T-helper 1 cell treated with Interleukin-12 subunit alpha and Interleukin-12 subunit beta and Interleukin-4 antibody, amounts not matched to agents 30 ng/mL and 1 ng/mL, for 36 hours (primary cell): ENCODE data around the gene TCF12. TPM values are rescaled to one million over a fixed set of nuclear protein-coding genes. Genes with fewer than 3 reads are reported as not detected.

Experiments
- intact Hi-C: fragments of 100-400 bp; cut with micrococcal nuclease; formaldehyde crosslinking; loops from one replicate; pipeline ENCODE4 v1.15.1; 2024
- total RNA-seq: library from RNA; stranded (reverse); gene quantifications from 2 replicates; pipeline ENCODE4 v1.2.3, GENCODE V29; 2022

Gene TCF12
- total RNA-seq, 1 donor from 2014 or later = 86.2 TPM

DNA sequence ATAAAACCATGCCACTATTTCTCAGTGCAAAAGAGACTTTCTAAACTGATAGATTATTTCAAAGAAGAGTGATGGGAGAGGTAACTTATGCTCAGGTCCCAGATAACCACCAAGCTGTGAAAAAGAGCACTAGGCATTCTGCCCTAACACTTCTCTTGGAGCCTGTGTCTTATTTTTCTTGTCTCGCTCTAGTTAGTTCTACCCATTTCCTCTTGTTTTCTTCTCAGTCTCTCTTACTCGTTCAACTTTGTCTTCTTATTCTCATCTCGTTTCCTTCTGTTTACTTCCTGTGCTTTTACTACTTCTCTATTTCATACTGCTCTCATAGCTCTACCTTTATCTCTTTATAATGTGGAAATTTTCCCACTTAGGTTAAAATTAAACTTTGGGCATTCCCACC lies 366.1 kb downstream of the TCF12 start:
- intact Hi-C loops = no loop called here

DNA sequence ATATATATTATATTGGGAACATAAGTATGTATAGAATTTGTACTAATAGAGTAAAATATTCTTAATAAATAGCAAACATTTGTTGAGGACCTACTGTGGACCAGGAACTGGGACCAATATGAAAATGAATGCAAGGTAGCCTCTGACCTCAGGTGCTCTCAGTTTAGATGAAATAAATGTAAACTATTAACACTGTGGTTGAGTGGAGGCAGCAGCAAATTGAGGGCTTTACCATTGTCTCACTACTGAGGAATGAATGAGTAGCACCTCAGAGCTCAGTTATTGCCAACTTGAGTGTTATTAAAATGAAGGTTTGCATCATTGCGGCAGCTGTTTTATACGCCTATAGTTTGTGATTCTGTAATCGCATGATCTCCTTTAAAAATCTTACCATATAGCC lies 366.9 kb downstream of the TCF12 start:
- intact Hi-C loops = no loop called here

DNA sequence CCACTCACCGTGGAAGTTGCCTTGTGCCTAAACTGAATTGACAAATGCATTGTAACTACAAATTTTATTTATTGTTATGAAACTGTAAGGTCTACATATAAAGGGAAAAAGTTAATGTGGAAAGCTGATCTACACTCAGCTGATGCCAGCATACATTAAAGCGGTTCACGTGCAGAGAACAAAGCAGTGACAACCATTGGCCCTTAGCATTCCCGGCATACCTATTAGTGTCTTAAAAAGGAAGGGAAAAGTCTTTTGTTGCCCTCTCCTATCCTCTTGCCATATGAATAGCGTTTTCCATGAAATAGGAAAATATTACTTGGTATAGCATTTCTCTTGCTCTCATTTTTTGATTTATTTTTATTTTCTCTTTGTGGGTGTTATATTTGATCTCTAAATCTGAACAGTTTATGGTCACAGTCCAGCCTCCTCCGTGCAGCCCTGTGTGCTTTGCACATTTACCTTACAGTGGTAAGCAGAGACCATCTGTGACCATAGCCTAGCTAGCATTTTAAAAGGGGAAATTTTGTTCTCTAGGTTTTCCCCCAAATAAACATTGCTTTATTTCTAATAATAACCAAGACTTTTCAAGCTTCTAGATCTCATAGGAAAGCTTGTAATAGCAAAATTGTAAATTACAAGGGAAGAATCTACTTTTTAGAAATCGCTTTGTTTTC lies 368.1 kb downstream of the TCF12 start:
- intact Hi-C loops = no loop called here

DNA sequence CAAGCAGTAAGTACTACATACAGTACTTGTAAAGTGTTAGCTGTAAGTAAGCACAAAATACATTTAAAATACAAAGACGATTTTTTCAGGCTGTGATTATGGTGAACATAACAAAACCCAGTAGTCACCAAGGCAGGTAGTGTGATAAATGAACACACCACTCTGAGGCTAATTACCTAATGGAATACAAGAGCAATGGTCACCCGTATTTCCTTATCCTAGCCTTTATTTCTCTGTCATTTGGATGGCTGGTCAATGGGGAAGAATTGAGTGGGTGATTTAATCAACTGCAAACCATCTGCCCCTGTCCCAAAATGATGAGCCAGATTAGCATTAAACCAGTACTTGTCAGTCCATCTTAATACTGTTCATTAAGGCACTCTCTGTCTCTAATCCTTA lies 368.7 kb downstream of the TCF12 start:
- intact Hi-C loops = no loop called here

DNA sequence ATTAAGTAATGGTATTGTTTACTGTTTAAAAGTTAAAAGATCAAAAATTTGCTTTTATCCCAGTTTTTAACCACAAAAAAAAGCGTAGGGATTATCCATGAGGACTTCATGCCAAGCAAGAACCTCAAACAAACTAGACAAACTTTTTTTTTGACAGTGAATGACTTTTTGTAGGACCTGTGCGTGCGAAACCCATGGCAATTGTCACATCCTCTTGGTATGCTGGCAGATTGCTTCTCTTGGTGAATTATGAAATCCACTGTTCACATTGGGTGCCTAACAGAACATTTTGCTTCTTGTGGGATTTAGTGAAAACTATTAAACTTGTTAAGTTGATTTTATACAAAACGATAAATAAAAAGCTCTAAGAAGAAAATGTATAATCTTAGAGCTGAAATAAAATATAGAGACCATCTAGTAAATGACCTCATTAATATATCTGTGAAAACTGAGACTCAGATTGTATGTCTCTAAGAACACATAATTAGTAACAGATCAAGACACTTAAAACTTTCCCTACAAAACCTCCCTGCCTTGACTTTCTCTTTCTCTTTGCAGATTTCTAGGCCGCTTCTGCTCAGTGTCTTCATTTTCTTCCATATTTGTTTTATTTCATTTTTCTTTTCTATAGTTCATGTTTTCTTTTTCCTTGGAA lies 370.6 kb downstream of the TCF12 start:
- intact Hi-C loops = no loop called here

DNA sequence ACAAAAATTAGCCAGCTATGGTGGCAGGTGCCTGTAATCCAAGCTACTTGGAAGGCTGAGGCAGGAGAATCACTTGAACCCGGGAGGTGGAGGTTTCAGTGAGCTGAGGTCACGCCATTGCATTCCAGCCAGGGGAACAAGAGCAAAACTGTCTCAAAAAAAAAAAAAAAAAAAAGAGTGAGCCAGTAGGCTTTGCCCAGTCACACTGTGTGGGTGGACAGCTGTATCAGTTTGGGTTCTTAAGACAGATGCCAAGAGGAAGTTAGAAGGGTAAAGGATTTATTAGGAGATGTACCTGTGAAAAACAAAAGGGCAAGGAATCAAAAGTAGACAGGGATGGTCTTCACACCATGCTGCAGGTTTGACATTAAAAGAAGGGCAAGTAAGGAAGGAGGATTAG lies 371.7 kb downstream of the TCF12 start:
- intact Hi-C loops = no loop called here

DNA sequence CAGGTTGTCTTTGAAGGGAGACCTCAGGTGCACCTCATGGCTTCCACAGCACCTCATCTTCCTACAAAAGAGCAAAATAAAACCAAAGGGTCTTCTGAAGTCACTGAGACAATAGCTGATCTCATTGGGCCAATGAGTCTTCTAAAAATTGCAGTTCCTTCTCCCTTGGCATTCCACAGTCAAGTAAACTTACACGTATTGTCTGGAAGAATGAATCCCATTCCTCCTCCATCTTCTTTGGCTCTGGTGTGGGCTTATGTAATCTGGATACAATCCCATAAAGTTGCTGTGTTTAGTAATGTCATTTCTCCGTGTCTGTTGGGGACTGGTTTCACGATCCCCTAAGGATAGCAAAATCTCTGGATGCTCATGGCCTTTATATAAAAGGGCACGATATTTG lies 372.4 kb downstream of the TCF12 start:
- intact Hi-C loops = no loop called here

DNA sequence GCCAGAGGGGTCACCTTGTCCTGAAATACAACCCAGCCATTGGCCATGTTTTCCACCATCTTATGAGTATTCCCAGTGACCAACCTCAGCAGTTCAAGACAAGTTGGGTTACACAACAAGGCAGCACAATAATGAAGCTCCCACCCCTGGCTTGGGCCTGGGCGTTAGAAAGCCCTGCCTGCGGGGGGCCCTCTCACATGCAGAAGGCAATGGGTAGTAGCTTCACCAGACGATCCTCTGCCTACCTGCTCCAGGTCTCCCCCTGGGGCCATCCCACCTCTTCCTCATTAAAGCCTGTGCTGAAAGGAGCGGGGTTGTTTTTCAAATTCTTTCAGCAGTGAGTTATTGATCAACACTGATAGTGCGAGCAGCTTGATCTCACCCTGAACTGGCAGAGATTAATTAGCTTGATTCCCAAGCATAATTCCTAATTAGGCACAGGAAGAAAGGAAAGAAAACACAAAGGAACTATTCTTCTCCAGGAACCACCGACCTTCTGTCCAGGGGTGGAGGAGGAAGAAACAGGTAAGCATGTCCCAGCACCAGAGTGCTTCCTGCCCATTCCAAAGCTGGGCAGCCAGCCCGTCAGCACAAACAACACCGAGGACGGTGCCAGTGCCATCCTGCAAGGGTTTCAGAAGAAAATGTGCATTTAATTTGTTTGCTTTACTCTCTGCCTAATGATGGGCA lies 378.2 kb downstream of the TCF12 start:
- intact Hi-C loops = no loop called here

DNA sequence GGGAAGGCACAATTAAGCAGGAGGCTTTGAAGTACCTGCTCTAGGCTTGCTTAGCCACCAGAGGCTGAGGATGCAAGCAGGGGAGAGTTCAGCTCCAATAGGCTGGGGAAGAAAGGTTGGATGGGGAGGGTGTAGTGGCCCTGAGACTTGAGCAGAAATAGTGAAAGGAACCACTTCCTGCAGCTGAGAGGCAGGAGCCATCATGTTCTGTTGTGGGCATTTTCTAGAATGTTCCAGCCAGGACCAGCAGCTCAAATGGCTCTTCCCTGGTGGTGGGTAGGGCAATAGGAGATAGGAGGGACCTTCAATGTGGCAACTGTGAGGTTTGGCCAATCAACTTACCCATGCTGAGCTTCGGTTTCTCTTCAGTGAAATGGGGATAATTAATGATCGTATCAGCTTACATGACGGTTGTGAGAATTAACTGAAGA lies 378.7 kb downstream of the TCF12 start:
- intact Hi-C loops = no loop called here

DNA sequence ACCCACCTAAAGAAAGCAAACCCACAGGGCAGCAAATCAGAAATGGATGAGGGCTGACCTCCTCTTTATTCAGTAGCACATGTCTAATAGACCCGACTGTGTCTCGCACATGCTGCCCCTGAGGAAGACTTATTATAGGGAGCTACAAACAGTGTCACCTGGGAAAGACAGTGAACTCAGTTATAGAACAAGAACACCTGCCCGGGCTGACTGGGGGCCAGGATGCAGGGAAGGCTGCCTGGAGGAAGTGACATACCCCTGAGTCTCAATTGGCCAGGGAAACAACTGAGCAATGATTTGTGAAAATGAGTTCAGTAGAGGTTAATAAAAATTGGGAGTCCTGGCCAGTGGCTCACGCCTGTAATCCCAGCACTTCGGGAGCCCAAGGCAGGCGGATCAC lies 379.2 kb downstream of the TCF12 start:
- intact Hi-C loops = no loop called here

DNA sequence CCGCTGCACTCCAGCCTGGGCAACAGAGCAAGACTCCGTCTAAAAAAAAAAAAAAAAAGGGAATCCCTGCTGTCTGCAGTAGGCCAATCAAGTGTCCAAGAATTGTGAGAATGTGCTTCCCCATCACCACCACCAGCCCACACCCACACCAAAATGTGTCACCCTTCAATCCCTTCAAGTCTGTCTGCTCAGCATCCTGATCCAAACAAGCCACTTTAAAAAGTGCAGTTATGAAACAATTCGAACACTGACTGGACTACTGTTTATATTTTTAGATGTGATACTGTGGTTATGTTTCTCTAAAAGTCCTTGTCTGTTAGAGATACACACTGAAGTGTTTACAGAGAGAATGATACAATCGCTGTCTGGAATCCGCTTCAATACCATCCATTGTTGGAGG lies 379.8 kb downstream of the TCF12 start:
- intact Hi-C loops = no loop called here

DNA sequence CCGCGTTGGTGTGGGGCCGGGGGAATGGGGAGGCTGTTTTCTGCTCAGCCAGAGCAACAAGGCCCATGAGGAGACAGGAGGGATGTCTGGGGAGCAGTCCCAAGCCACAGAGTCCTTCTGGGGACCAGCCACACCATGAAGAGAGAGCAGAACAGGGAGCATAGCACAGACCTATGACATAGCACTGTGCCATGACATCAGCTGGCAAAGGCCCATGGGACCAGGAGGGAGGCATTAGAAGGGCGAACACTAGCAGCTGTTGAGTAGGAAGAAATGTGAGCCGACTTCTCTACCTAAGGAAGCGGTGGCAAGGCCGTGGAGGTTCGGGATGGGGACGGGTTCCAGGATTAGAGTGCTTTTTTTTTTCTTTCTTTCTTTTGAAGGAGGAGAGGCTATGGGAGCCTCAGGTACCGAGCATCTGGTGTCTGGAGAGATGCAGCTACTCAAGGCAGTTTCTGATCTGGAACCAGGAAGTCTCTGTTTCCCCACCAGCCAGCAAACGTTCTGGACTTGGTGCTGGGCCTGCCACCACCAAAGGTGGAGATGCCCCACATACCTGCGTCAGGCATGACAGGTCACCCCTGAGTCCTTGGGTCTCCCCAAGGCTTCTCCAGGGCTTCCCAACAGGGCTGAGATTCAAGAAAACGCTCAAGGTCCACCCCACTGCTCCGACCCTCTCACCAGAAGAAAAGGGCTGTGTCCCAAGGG lies 380.6 kb downstream of the TCF12 start:
- intact Hi-C loops = no loop called here

DNA sequence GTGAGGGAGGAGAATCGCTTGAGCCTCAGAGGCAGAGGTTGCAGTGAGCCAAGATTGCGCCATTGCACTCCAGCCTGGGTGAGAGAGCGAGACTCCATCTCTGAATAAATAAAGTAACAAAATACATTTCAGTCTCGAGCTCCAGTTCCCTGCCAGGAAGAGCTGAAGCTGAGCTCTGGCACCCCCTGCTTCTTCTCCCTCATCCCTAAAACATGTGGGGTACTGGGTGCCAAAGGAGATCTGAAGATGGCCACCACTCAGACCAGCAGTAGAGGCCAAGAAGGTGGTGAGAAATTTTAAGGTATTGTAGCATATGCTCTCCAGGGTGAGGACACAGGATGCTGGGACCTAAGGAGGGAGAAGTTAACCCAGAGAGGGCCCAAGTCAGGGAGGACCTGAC lies 382.9 kb downstream of the TCF12 start:
- intact Hi-C loops = no loop called here

DNA sequence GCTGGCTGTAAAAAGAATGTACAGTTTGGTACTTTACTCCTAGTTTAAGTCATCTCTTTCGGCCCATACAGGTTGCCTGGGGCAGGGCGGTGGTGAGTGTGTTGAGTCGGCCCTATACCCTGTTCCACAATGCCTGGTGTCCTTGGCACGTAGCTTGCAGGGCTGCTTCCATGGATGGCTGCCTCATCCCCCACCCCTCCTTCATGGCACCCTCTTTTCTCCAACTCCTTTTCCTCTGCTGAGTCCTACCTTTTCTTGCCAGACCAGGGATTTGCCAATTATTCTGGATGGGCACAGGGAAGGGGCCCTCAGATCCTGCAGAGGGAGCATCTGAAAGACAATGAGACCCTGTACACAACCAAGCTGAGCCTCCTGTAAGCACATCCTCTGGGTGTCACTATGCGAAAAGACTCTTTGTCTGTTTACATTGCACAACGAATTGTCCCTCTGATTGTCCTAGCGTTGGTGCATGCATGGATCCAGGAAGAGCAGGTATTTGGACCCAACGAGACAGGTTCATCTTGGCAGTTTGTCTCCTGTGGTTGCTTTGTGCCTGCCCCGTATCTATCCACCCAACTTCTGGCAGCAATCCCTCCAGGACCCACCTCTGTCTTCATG lies 384.3 kb downstream of the TCF12 start:
- intact Hi-C loops = no loop called here

DNA sequence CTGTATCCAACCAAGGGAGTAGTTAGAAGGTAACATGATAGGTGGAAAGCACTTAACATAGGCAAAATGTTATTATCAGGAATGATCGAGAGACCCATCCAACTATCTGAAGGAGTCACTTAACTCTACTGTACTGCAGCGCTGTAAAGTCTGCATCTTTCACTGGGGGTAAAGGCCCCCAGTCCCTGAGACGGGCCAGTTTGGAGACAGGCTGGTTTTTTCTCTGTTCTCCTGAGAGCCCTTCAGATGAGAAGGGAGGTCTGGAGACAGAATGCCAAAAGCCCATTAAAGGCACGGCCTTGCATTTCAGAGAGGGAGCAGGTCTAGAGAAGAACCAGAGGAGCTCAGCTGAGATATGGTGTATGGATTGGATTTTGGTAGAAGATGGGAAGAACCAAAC lies 386.6 kb downstream of the TCF12 start:
- intact Hi-C loops = no loop called here

DNA sequence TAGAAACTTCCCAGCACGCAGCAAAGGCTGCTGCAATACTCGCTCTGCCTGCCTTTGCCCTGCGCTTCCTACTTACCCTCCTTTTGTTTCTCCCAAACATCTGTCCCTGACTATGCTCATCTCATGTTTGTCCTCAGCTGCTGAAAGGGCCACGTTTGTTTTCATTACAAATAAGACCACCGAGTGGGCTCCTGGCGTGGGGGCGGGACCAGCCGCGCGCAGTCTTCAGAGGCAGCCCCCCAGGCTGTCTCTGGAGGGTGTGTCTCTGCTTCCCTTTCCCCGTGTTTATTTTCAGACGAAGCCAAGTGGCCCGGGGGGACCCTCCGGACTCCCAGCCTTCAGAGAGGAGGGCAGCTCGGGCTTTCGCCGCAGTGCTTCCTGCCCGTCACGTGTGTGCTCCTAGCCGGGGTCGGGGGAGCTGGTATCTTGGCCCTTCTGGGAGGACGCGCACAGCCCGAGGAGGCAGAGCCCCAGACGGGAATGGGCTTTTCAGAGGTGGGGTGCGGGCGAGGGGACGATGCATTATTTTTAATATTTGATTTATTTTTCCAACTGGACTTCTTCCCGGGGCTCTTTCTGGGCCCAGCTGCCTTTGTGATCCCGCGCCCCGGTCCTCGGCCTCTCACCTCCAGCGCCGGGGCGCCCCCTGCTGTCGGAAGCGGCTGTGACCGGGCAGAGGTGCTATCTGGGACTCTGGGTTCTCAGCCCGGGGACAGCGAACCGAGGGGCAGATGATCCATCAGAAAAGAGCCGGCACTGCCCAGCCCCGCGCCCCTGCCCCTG lies 387.9 kb downstream of the TCF12 start:
- intact Hi-C loops = loop anchor here (1.0 kb wide), 5 partner anchors 160 to 815 kb away; partner anchors contain the start of gene TCF12

DNA sequence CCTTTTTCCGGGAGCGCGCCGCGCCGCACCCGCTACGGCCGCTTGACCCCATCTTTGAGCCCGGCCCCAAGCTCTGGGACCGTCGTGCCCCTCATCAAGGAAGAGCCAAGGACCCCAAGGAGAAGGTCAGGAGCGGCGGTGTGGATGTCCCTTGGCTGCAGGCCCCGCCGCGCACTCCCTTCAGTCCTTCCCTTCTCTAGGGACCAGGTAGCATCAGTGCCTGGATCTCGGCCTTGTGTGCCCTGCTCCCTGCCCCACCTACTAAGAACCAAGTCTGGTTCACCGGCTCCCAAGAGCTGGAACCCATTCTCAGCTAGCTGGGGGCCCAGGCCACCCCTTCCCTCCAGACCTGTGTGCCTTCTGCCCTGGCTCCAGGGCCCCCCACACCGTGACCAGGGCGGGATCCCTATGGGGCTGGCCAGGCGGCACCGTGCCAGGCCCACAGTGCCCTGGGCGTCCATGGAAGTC lies 388.5 kb downstream of the TCF12 start:
- intact Hi-C loops = loop anchor here (1.0 kb wide), 5 partner anchors 161 to 816 kb away; partner anchors contain the start of gene TCF12

DNA sequence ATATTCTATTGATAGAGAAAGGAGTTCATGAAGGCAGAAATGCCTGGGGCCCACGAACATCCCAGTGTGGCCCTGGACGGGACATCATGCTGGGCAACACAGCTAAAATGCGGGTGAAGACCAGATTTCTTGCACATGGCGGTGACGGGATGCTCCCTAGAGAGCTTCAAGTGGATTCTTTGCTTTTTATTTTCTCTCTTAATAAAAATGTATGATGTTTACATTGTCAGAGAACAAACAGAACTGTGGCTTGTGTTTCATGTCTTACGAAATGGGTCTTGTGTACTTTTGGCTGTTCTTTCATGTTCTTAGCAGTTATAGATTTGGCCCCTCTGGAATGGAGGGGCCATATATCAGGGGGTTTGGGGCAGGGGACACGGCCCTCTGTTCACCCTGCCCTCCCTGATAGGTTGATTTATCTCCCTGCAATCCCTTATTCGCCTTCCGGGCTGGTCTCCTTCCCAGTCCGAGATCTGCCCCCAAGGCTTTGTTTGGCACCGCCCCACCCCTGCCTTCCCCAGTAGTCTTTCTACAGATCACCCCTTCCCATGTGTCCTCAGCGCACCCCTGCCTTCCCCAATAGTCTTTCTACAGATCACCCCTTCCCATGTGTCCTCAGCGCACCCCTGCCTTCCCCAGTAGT lies 389.2 kb downstream of the TCF12 start:
- intact Hi-C loops = no loop called here

DNA sequence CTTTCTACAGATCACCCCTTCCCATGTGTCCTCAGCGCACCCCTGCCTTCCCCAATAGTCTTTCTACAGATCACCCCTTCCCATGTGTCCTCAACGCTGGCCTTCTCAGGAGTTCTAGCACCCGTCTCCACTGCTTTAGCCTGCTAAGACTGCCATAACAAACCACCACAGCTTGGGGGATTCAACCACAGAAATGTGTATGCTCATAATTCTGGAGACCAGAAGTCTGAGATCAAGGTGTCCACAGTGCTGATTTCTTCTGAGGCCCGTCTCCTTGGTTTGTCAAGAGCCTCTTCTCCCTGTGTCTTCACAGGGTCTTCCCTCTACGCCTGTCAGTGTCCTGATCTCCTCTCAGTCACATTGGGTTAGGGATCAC lies 389.7 kb downstream of the TCF12 start:
- intact Hi-C loops = no loop called here
